HG03520 (cell line): ENCODE data around the gene WWOX.

Experiments
- ATAC-seq: cut with Tn5 transposase; IDR thresholded peaks from one replicate; pipeline ENCODE4 v1.9.1; 2021; ENCODE audit warnings: mild to moderate bottlenecking, moderate library complexity; ENCODE audit not compliant: unreplicated experiment

WWOX gene

GRCh38 chr16:78257376-78257728 is 157.9 kb downstream of the WWOX start:
- no peak for ATAC-seq

GRCh38 chr16:78258375-78259065 is 159.1 kb downstream of the WWOX start:
- ATAC-seq = no peak

- ATAC-seq = no peak
Observed at GRCh38 chr16:78259873-78260272, 160.4 kb downstream of the WWOX start.

GRCh38 chr16:78264642-78265041 is 165.2 kb downstream of the WWOX start:
- ATAC-seq = no peak

- no peak for ATAC-seq
Observed at GRCh38 chr16:78269256-78269655, 169.8 kb downstream of the WWOX start.

GRCh38 chr16:78271981-78272380 is 172.5 kb downstream of the WWOX start:
- no peak for ATAC-seq

- no peak for ATAC-seq
Observed at GRCh38 chr16:78274771-78275170, 175.3 kb downstream of the WWOX start.

GRCh38 chr16:78275420-78275819 is 176.0 kb downstream of the WWOX start:
- no peak for ATAC-seq

- ATAC-seq = no peak
Observed at GRCh38 chr16:78277321-78278055, 178.0 kb downstream of the WWOX start.

- ATAC-seq = no peak
Observed at GRCh38 chr16:78278056-78278450, 178.6 kb downstream of the WWOX start.

- ATAC-seq = no peak
Observed at GRCh38 chr16:78281115-78281514, 181.7 kb downstream of the WWOX start.

- ATAC-seq = no peak
Observed at GRCh38 chr16:78283548-78284251, 184.2 kb downstream of the WWOX start.

- ATAC-seq = no peak
Observed at GRCh38 chr16:78284326-78284725, 184.9 kb downstream of the WWOX start.

- ATAC-seq = no peak
Observed at GRCh38 chr16:78284957-78285434, 185.5 kb downstream of the WWOX start.

- no peak for ATAC-seq
Observed at GRCh38 chr16:78285437-78285922, 186.0 kb downstream of the WWOX start.

GRCh38 chr16:78286065-78286464 is 186.6 kb downstream of the WWOX start:
- ATAC-seq = no peak

- no peak for ATAC-seq
Observed at GRCh38 chr16:78288888-78289287, 189.4 kb downstream of the WWOX start.

GRCh38 chr16:78289373-78289772 is 189.9 kb downstream of the WWOX start:
- no peak for ATAC-seq

- ATAC-seq = no peak
Observed at GRCh38 chr16:78289844-78290277, 190.4 kb downstream of the WWOX start.

- ATAC-seq = no peak
Observed at GRCh38 chr16:78290395-78290794, 190.9 kb downstream of the WWOX start.

GRCh38 chr16:78290872-78291591 is 191.6 kb downstream of the WWOX start:
- no peak for ATAC-seq
